Hepatocyte (in vitro differentiated cells): ENCODE measurements around the gene SLC41A3. TPM values are rescaled to one million over a fixed set of nuclear protein-coding genes. Genes with fewer than 3 reads are reported as not detected.
A peak's percentile ranks its signal among the peaks of the same experiment; 100 is the strongest.

ENCODE experiments used
- DNase-seq: peaks from one replicate; pipeline ENCODE4 v3.0.0-alpha.2; 2016; ENCODE audit warnings: low spot score
- H2AFZ ChIP-seq: fragments of 200-600 bp; sonication (generic); 2 replicates; pipeline ENCODE4 v1.6.0; 2016; ENCODE audit warnings: antibody characterized with exemption, mild to moderate bottlenecking
- H3K27ac ChIP-seq: fragments of 200-600 bp; sonication (generic); 2 replicates; pipeline ENCODE4 v1.5.1; 2016; ENCODE audit warnings: mild to moderate bottlenecking
- H3K27me3 ChIP-seq: fragments of 200-600 bp; sonication (generic); 2 replicates; pipeline ENCODE4 v1.6.1; 2016
- H3K36me3 ChIP-seq: fragments of 200-600 bp; sonication (generic); replicated peaks from 2 replicates; pipeline ENCODE4 v1.5.1; 2016; ENCODE audit warnings: low read depth; ENCODE audit not compliant: insufficient read depth
- H3K4me1 ChIP-seq: fragments of 200-600 bp; sonication (generic); 2 replicates; pipeline ENCODE4 v1.5.1; 2016; ENCODE audit warnings: mild to moderate bottlenecking, moderate library complexity; ENCODE audit not compliant: insufficient read depth
- H3K4me2 ChIP-seq: fragments of 200-600 bp; sonication (generic); 2 replicates; pipeline ENCODE4 v1.6.0; 2016
- H3K4me3 ChIP-seq: fragments of 200-600 bp; sonication (generic); 2 replicates; pipeline ENCODE4 v1.5.1; 2016; ENCODE audit warnings: mild to moderate bottlenecking
- H3K79me2 ChIP-seq: fragments of 200-600 bp; sonication (generic); 2 replicates; pipeline ENCODE4 v1.6.0; 2017; ENCODE audit warnings: mild to moderate bottlenecking
- H3K9me2 ChIP-seq: fragments of 200-600 bp; sonication (generic); replicated peaks from 2 replicates; pipeline ENCODE4 v1.6.0; 2017; ENCODE audit warnings: mild to moderate bottlenecking; ENCODE audit not compliant: insufficient read depth
- H3K9me3 ChIP-seq: fragments of 200-600 bp; sonication (generic); 2 replicates; pipeline ENCODE4 v1.5.1; 2016; ENCODE audit warnings: low read depth, mild to moderate bottlenecking
- H4K20me1 ChIP-seq: fragments of 200-600 bp; sonication (generic); 2 replicates; pipeline ENCODE4 v1.6.0; 2016; ENCODE audit warnings: mild to moderate bottlenecking; ENCODE audit not compliant: insufficient read depth, poor library complexity, severe bottlenecking
- EZH2 ChIP-seq: fragments of 200-600 bp; sonication (generic); IDR thresholded peaks from 2 replicates; pipeline ENCODE4 v1.6.1; 2016; ENCODE audit warnings: antibody characterized with exemption, mild to moderate bottlenecking, borderline replicate concordance
- EZH2phosphoT487 ChIP-seq: fragments of 200-600 bp; sonication (generic); IDR thresholded peaks from one replicate; pipeline ENCODE4 v1.6.1; 2018; ENCODE audit warnings: antibody characterized with exemption, mild to moderate bottlenecking, low read depth, moderate library complexity; ENCODE audit not compliant: unreplicated experiment, severe bottlenecking
- WGBS: methylation state at CpG from one replicate; pipeline ENCODE4 v1.1.6; 2016; ENCODE audit warnings: low lambda C conversion rate; ENCODE audit errors: missing lambda C conversion rate; 5-methylcytosine and 5-hydroxymethylcytosine counted together
- polyA plus RNA-seq: library from polyadenylated mRNA; unstranded; fragments of >200 nt; fragmentation: Nextera tagmentation; extraction: Ambion mirVana; gene quantifications from 2 replicates; pipeline ENCODE4 v1.2.1, GENCODE V29; 2016
- total RNA-seq: library from RNA; depleted of rRNA; stranded (reverse); fragments of >200 nt; gene quantifications from 2 replicates; pipeline ENCODE4 v1.2.3, GENCODE V29; 2014
- TF ChIP-seq, protein P1 (sequence below): fragments of 200-600 bp; sonication (generic); IDR thresholded peaks from 2 replicates; pipeline ENCODE4 v1.5.1; 2016; ENCODE audit warnings: antibody characterized with exemption, mild to moderate bottlenecking; ENCODE audit not compliant: poor library complexity

The SLC41A3 gene
- total and polyA plus RNA-seq, 2 experiments from 2014 or later, result 29.3 to 43.4 TPM

DNA sequence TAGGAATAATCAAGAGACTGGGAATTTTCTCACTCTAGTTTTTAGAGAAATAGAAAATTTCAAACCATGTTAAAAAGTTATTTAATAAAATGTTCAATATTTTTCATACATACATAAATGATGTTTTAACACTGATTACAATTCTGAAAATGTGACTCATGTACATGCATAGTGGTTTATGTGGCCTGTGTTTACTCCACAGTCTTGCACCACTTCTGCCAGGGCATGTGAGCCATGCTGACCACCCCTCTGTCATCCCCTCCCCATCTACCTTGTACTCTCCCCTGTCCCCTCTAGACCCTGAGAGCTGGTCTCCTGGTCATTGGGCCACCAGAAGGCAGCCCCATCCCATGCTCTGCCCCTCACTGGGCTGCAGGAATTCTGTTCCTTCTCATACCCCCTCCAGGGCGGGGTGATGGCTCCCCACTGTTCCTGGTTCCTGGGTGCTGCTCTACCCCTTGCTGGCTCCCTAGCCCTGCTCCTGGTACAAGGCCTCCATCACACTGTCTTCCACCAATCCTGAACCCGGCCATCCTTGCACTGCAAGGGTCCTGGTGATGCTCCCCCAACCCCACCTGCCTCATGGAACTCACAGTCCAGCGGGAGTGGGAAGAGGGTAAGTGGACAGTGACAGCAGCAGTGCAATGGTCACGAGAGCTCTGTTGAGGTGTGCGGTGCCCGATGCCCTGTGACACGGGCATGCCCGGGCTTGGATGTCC, 24.2 kb upstream of the SLC41A3 start:
- H3K36me3 ChIP-seq, result no peaks in the 10 kb centered on the region
- no peak overlapping the region for H3K27ac ChIP-seq
- TF ChIP-seq, protein P1, sequence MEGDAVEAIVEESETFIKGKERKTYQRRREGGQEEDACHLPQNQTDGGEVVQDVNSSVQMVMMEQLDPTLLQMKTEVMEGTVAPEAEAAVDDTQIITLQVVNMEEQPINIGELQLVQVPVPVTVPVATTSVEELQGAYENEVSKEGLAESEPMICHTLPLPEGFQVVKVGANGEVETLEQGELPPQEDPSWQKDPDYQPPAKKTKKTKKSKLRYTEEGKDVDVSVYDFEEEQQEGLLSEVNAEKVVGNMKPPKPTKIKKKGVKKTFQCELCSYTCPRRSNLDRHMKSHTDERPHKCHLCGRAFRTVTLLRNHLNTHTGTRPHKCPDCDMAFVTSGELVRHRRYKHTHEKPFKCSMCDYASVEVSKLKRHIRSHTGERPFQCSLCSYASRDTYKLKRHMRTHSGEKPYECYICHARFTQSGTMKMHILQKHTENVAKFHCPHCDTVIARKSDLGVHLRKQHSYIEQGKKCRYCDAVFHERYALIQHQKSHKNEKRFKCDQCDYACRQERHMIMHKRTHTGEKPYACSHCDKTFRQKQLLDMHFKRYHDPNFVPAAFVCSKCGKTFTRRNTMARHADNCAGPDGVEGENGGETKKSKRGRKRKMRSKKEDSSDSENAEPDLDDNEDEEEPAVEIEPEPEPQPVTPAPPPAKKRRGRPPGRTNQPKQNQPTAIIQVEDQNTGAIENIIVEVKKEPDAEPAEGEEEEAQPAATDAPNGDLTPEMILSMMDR, result no peak
- TF ChIP-seq EZH2 (no peak), EZH2phosphoT487 (no peak)
- H3K9me3 ChIP-seq, result no peaks in the 10 kb centered on the region
- 90% methylated on average over 8 of the region's 8 CpGs for WGBS
- H4K20me1 ChIP-seq, result no peaks in the 10 kb centered on the region
- H3K79me2 ChIP-seq, result no peaks in the 10 kb centered on the region
- H3K4me1 ChIP-seq, result no peaks in the 10 kb centered on the region
- no peaks in the 10 kb centered on the region for H3K9me2 ChIP-seq
- no peak overlapping the region for H3K4me3 ChIP-seq
- peak; percentile 2 for DNase-seq
- H3K4me2 ChIP-seq, result no peak overlapping the region
- no peaks in the 10 kb centered on the region for H3K27me3 ChIP-seq
- H2AFZ ChIP-seq, result no peak overlapping the region

DNA sequence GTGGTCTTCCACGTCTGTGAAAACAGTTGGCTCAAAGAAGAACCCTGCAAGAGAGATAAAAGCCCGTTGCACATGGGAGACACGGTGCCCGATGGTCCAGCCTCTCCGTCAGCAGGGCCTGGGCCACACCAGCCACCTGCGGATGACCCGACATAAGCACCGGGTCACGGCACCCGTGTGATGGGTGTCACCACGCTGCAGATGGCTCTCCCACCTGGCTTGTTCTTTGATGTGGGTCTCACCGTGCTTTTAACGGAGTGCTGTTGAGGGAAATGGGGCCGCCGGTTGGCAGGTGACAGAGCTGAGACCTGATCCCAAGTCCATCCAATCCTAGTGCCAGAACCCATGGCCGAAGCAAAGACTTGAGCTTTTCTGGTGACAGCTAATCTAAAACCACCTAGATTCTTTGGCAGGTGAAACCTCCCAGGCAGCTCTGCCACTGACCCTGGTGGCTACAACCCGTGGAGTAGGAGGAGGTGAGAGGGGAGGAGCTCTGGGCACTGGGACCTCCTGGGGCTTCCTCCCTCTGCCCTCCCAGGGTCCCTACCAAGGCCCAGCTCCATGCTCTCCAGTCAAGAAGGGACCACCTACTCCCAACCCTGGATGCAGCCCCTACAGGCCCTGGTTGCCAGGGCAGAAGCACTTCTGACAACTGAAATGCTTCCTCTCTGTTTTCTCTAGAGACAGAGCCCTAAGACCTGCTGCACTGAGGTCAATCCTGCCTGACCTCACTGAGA, 23.4 kb upstream of the SLC41A3 start:
- DNase-seq, result peak; percentile 2
- 92% methylated on average over 17 of the region's 17 CpGs for WGBS
- H3K9me2 ChIP-seq, result no peaks in the 10 kb centered on the region
- no peaks in the 10 kb centered on the region for H3K4me1 ChIP-seq
- no peaks in the 10 kb centered on the region for H3K79me2 ChIP-seq
- no peak overlapping the region for H3K4me3 ChIP-seq
- no peaks in the 10 kb centered on the region for H3K27me3 ChIP-seq
- H4K20me1 ChIP-seq, result no peaks in the 10 kb centered on the region
- H3K27ac ChIP-seq, result no peak overlapping the region
- TF ChIP-seq EZH2phosphoT487 (no peak), EZH2 (no peak)
- TF ChIP-seq, protein P1, result no peak
- no peaks in the 10 kb centered on the region for H3K9me3 ChIP-seq
- no peak overlapping the region for H2AFZ ChIP-seq
- no peak overlapping the region for H3K4me2 ChIP-seq
- H3K36me3 ChIP-seq, result no peaks in the 10 kb centered on the region

DNA sequence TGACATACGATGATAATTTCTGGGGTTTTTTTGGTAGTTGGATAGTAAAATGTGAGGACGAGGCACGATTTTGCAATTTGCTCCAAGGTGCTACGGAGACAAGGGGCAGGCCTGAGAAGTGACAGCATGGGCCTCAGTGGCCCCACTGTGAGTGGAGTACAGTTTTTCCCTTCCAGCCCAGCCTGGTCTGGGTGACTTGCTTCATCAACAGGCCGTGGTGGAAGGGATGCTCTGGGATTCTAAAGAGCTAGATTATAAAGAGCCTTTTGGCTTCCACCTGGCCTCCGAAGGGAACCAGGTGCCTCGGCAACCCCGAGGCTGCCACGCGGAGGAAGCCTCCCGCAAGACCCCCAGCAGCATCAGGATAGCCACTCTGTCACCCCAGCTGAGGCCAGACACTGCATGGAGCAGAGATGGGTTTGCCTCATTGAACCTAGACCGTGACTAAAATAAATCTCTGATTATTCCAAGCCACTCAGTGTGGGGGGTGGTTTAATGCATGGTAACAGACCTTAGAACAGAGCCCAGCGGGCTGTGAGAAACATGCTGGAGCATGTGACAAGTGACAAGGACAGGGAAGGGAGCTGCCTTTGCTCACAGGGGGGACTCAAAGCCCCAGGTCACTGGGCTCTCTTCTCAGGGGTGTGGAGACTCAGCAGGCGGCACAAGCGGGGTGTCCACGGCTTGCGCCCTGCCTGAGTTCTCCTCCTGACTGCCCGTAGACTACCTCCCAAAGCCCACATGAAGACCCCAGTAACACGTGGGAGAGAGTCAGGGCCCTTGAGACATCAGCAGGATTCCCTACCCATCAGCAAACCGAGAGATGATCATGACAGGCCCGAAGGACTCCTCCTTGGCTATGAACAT, 22.6 kb upstream of the SLC41A3 start:
- WGBS, result 89% methylated on average over 21 of the region's 21 CpGs
- TF ChIP-seq EZH2 (no peak), EZH2phosphoT487 (no peak)
- TF ChIP-seq, protein P1, result no peak
- H3K9me3 ChIP-seq, result no peaks in the 10 kb centered on the region
- DNase-seq, result peak; percentile 1
- H2AFZ ChIP-seq, result no peak overlapping the region
- H3K27ac ChIP-seq, result no peak overlapping the region
- H3K4me1 ChIP-seq, result no peaks in the 10 kb centered on the region
- no peak overlapping the region for H3K4me3 ChIP-seq
- H4K20me1 ChIP-seq, result no peaks in the 10 kb centered on the region
- no peaks in the 10 kb centered on the region for H3K79me2 ChIP-seq
- no peaks in the 10 kb centered on the region for H3K9me2 ChIP-seq
- no peaks in the 10 kb centered on the region for H3K27me3 ChIP-seq
- no peak overlapping the region for H3K4me2 ChIP-seq
- no peaks in the 10 kb centered on the region for H3K36me3 ChIP-seq
